OCI-LY3 (cell line): ENCODE measurements around the gene FYTTD1.
A peak's percentile ranks its signal among the peaks of the same experiment; 100 is the strongest.

Source experiments
- H2AFZ ChIP-seq: fragments of 200-600, 300-600 bp; shearing (Covaris generic); 2 replicates; pipeline ENCODE4 v1.6.0; 2014; ENCODE audit warnings: antibody characterized with exemption, low read depth, low read length
- H3K27ac ChIP-seq: fragments of 200-600, 300-600 bp; sonication (generic); 2 replicates; pipeline ENCODE4 v1.5.1; 2014; ENCODE audit warnings: mild to moderate bottlenecking, low read length, moderate library complexity, mixed read lengths
- H3K27me3 ChIP-seq: fragments of 200-600, 300-600 bp; sonication (generic); 2 replicates; pipeline ENCODE4 v1.6.1; 2014; ENCODE audit warnings: low read depth, low read length, mixed read lengths
- H3K36me3 ChIP-seq: fragments of 200-600, 300-600 bp; sonication (generic); replicated peaks from 2 replicates; pipeline ENCODE3; 2014; ENCODE audit warnings: low read depth, low read length, mixed read lengths
- H3K4me1 ChIP-seq: fragments of 300-600, 200-600 bp; sonication (generic); 2 replicates; pipeline ENCODE4 v1.6.1; 2014; ENCODE audit warnings: low read length, mixed read lengths
- H3K4me2 ChIP-seq: fragments of 200-600, 300-600 bp; sonication (generic); 2 replicates; pipeline ENCODE4 v1.6.1; 2014; ENCODE audit warnings: low read length, mixed read lengths
- H3K4me3 ChIP-seq: fragments of 300-600, 200-600 bp; sonication (generic); 2 replicates; pipeline ENCODE4 v1.5.1; 2014; ENCODE audit warnings: antibody characterized with exemption, mild to moderate bottlenecking, low read length, moderate library complexity
- H3K79me2 ChIP-seq: fragments of 300-600, 200-600 bp; shearing (Covaris generic); 2 replicates; pipeline ENCODE4 v1.6.1; 2014; ENCODE audit warnings: mild to moderate bottlenecking, low read length, mixed read lengths
- H3K9ac ChIP-seq: fragments of 300-600, 200-600 bp; shearing (Covaris generic); 2 replicates; pipeline ENCODE4 v1.6.0; 2014; ENCODE audit warnings: mild to moderate bottlenecking, low read length, moderate library complexity
- H3K9me3 ChIP-seq: fragments of 200-600, 300-600 bp; shearing (Covaris generic); 2 replicates; pipeline ENCODE4 v1.6.1; 2014; ENCODE audit warnings: low read length, mixed read lengths; ENCODE audit not compliant: insufficient read depth
- H4K20me1 ChIP-seq: fragments of 200-600, 300-600 bp; sonication (generic); 2 replicates; pipeline ENCODE4 v1.6.1; 2016; ENCODE audit warnings: low read length, mixed read lengths; ENCODE audit not compliant: insufficient read depth
- EZH2phosphoT487 ChIP-seq: fragments of 200-600 bp; shearing (Covaris generic); IDR thresholded peaks from 2 replicates; pipeline ENCODE4 v1.6.1; 2018; ENCODE audit warnings: antibody characterized with exemption, mixed run types, low read depth
- TF ChIP-seq, protein P1 (sequence below): fragments of 200-600, 300-600 bp; sonication (generic); IDR thresholded peaks from 2 replicates; pipeline ENCODE4 v1.5.1; 2014; ENCODE audit warnings: antibody characterized with exemption, low read length, low read depth

Gene FYTTD1

DNA sequence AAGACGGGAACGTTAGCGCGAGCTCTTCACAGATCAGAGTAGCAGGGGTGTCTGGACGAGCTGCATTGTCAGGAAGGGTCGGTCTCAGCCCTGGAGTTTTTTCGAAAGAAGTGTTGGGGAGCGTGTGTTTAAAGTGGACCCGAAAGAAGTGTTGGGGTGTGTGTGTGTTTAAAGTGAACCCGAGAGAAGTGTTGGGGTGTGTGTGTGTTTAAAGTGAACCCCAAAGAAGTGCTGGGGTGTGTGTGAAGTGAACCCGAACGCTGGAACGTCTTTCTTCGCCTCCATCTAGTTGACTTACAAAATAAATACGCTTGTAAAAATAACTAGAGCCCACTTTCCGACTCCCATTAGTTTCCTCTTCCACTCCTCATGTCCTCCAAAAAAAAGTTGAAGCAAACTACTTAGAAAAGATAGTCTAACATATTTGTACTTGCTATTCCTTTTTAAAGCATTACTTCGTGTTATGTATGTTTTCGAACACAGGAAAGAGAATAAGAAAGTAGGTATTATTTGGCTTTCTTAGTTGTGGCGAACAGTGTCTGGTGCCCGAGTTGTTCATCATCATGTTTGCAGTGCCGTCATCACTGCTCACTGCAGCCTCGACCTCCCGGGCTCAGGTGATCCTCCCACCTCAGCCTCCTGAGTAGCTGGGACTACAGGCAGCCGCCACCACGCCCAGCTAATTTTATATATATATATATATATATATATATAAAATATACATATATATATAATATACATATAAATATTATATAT is 42.4 kb downstream of the FYTTD1 start:
- Histone ChIP-seq H3K4me2 (peak overlapping the region; percentile 89), H3K4me3 (peak overlapping the region; percentile 94), H3K36me3 (no peaks in the 10 kb centered on the region), H3K4me1 (peaks cover 27% of the 10 kb centered on the region), H3K9ac (peak overlapping the region; percentile 85), H2AFZ (peak overlapping the region; percentile 53; the same call in 1 of the 2 replicates), H3K27ac (peak overlapping the region; percentile 71), H3K27me3 (no peaks in the 10 kb centered on the region), H3K9me3 (no peaks in the 10 kb centered on the region), H3K79me2 (peaks cover 57% of the 10 kb centered on the region), H4K20me1 (peaks cover 34% of the 10 kb centered on the region)
- no peak for TF ChIP-seq EZH2phosphoT487
- TF ChIP-seq, protein P1, sequence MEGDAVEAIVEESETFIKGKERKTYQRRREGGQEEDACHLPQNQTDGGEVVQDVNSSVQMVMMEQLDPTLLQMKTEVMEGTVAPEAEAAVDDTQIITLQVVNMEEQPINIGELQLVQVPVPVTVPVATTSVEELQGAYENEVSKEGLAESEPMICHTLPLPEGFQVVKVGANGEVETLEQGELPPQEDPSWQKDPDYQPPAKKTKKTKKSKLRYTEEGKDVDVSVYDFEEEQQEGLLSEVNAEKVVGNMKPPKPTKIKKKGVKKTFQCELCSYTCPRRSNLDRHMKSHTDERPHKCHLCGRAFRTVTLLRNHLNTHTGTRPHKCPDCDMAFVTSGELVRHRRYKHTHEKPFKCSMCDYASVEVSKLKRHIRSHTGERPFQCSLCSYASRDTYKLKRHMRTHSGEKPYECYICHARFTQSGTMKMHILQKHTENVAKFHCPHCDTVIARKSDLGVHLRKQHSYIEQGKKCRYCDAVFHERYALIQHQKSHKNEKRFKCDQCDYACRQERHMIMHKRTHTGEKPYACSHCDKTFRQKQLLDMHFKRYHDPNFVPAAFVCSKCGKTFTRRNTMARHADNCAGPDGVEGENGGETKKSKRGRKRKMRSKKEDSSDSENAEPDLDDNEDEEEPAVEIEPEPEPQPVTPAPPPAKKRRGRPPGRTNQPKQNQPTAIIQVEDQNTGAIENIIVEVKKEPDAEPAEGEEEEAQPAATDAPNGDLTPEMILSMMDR: no peak

GRCh38 chr3:197793247-197793646 is 43.6 kb downstream of the FYTTD1 start:
- H4K20me1 ChIP-seq: peaks cover 39% of the 10 kb centered on the region

DNA sequence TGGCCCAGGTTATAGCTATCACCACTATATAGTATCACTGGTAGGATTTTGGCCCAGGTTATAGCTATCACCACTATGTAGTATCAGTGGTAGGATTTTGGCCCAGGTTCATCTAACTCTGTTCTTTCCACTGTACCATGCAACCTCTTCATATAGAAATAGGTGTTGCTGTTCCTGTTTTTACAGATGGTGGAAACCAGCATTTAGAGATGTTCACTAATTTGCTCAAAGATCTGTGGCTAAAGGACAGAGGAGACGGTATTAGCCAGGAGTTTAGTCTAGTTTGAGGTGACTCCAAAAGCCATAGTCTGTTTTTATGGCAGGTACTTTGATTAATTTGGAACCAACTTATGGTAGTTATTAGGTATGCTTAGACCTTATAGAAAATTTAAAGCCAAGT is 44.4 kb downstream of the FYTTD1 start:
- TF ChIP-seq EZH2phosphoT487: no peak
- TF ChIP-seq, protein P1: no peak
- no peaks in the 10 kb centered on the region for H3K36me3 ChIP-seq
- H3K4me2 ChIP-seq: peak overlapping the region; percentile 13; the same call in 1 of the 2 replicates
- no peaks in the 10 kb centered on the region for H3K9me3 ChIP-seq
- H4K20me1 ChIP-seq: peaks cover 48% of the 10 kb centered on the region
- H2AFZ ChIP-seq: no peak overlapping the region
- H3K27ac ChIP-seq: no peak overlapping the region
- H3K4me3 ChIP-seq: no peak overlapping the region
- H3K4me1 ChIP-seq: peaks cover 34% of the 10 kb centered on the region
- H3K27me3 ChIP-seq: no peaks in the 10 kb centered on the region
- H3K79me2 ChIP-seq: peaks cover 76% of the 10 kb centered on the region
- no peak overlapping the region for H3K9ac ChIP-seq

More at GRCh38 chr3:197793247-197793646, 43.6 kb downstream of the FYTTD1 start:
- no peak overlapping the region for H2AFZ ChIP-seq
- H3K4me1 ChIP-seq: peaks cover 27% of the 10 kb centered on the region
- no peak overlapping the region for H3K27ac ChIP-seq
- no peaks in the 10 kb centered on the region for H3K9me3 ChIP-seq
- peaks cover 67% of the 10 kb centered on the region for H3K79me2 ChIP-seq
- peak overlapping the region; percentile 27; the same call in 1 of the 2 replicates for H3K4me2 ChIP-seq
- no peak overlapping the region for H3K4me3 ChIP-seq
- no peaks in the 10 kb centered on the region for H3K36me3 ChIP-seq
- no peaks in the 10 kb centered on the region for H3K27me3 ChIP-seq
- no peak overlapping the region for H3K9ac ChIP-seq
- no peak for TF ChIP-seq EZH2phosphoT487
- TF ChIP-seq, protein P1: no peak

DNA sequence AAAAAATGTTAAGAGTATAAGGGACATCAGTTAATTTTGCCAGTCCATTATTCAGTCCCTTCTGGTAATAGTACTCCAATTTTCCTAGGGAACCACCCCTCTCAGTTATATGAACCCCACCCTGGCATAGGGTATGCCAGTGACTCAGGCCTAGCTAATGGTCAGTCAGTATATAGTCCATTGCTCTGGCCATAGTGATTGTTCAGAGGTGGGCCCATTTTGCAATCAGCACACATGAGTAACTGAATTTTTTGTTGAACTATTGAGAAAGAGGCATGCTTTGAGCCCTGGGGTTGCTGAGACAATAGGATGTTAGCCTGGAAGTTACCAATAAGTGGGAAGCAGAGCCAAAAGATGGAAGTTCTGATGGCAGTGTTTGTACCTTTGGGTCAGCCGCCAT is 45.5 kb downstream of the FYTTD1 start:
- no peak overlapping the region for H3K27ac ChIP-seq

More for the DNA sequence above, 45.5 kb downstream of the FYTTD1 start:
- Histone ChIP-seq H3K27me3 (no peaks in the 10 kb centered on the region), H3K4me3 (no peak overlapping the region), H3K9ac (no peak overlapping the region), H3K79me2 (peaks cover 87% of the 10 kb centered on the region), H3K36me3 (no peaks in the 10 kb centered on the region), H2AFZ (no peak overlapping the region), H4K20me1 (peaks cover 53% of the 10 kb centered on the region), H3K9me3 (no peaks in the 10 kb centered on the region), H3K4me1 (peaks cover 31% of the 10 kb centered on the region), H3K4me2 (no peak overlapping the region)
- TF ChIP-seq, protein P1: no peak
- TF ChIP-seq EZH2phosphoT487: no peak
